ENCODE measurements around the gene ZNF423.

The ZNF423 gene

GRCh38 chr16:49545243-49545642, 310.7 kb downstream of the ZNF423 start:
- no peak for DNase-seq

GRCh38 chr16:49544828-49545227, 311.1 kb downstream of the ZNF423 start:
- no peak for DNase-seq

GRCh38 chr16:49543631-49543946, 312.3 kb downstream of the ZNF423 start:
- DNase-seq, result no peak

GRCh38 chr16:49542946-49543630, 312.8 kb downstream of the ZNF423 start:
- DNase-seq, result no peak

- no peak for DNase-seq
These were observed 313.5 kb downstream of the ZNF423 start for GRCh38 chr16:49542391-49542891.

- no peak for DNase-seq
These were observed 315.1 kb downstream of the ZNF423 start for GRCh38 chr16:49540836-49541235.

GRCh38 chr16:49539758-49540157, 316.2 kb downstream of the ZNF423 start:
- no peak for DNase-seq

- no peak for DNase-seq
These were observed 317.9 kb downstream of the ZNF423 start for GRCh38 chr16:49537924-49538459.

- no peak for DNase-seq
These were observed 320.9 kb downstream of the ZNF423 start for GRCh38 chr16:49534901-49535610.

- no peak for DNase-seq
These were observed 322.5 kb downstream of the ZNF423 start for GRCh38 chr16:49533422-49533821.

GRCh38 chr16:49532873-49533272, 323.0 kb downstream of the ZNF423 start:
- no peak for DNase-seq

- DNase-seq, result no peak
These were observed 323.7 kb downstream of the ZNF423 start for GRCh38 chr16:49531931-49532840.

- no peak for DNase-seq
These were observed 324.5 kb downstream of the ZNF423 start for GRCh38 chr16:49531425-49531824.

GRCh38 chr16:49530427-49530970, 325.4 kb downstream of the ZNF423 start:
- DNase-seq, result no peak

GRCh38 chr16:49529411-49530045, 326.4 kb downstream of the ZNF423 start:
- DNase-seq, result no peak

- no peak for DNase-seq
These were observed 327.0 kb downstream of the ZNF423 start for GRCh38 chr16:49528866-49529288.

GRCh38 chr16:49528060-49528865, 327.6 kb downstream of the ZNF423 start:
- peak; percentile 13 for DNase-seq

- DNase-seq, result no peak
These were observed 328.3 kb downstream of the ZNF423 start for GRCh38 chr16:49527611-49528010.

GRCh38 chr16:49526860-49527365, 329.0 kb downstream of the ZNF423 start:
- no peak for DNase-seq

GRCh38 chr16:49524947-49525315, 331.0 kb downstream of the ZNF423 start:
- no peak for DNase-seq

Data from stimulated activated CD4-positive, alpha-beta T cell treated with anti-CD3 and anti-CD28 coated beads, Interleukin-4, amount 100 ng/mL, for 1 hour (primary cell).